ENCODE results near the gene ASIC2.

GRCh38 chr17:33240362-33240761, 52.7 kb downstream of the ASIC2 start:
- TF ChIP-seq, protein P1, sequence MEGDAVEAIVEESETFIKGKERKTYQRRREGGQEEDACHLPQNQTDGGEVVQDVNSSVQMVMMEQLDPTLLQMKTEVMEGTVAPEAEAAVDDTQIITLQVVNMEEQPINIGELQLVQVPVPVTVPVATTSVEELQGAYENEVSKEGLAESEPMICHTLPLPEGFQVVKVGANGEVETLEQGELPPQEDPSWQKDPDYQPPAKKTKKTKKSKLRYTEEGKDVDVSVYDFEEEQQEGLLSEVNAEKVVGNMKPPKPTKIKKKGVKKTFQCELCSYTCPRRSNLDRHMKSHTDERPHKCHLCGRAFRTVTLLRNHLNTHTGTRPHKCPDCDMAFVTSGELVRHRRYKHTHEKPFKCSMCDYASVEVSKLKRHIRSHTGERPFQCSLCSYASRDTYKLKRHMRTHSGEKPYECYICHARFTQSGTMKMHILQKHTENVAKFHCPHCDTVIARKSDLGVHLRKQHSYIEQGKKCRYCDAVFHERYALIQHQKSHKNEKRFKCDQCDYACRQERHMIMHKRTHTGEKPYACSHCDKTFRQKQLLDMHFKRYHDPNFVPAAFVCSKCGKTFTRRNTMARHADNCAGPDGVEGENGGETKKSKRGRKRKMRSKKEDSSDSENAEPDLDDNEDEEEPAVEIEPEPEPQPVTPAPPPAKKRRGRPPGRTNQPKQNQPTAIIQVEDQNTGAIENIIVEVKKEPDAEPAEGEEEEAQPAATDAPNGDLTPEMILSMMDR (IDR thresholded peaks at IDR 0.05) = no peak
- TF ChIP-seq POLR2A (IDR thresholded peaks at IDR 0.05) = no peak
